Measurements from ENCODE around the gene TMEM38B.

Gene TMEM38B

GRCh38 chr9:105658351-105658750 is 36.0 kb upstream of the TMEM38B start:
- TF ChIP-seq, protein P1, sequence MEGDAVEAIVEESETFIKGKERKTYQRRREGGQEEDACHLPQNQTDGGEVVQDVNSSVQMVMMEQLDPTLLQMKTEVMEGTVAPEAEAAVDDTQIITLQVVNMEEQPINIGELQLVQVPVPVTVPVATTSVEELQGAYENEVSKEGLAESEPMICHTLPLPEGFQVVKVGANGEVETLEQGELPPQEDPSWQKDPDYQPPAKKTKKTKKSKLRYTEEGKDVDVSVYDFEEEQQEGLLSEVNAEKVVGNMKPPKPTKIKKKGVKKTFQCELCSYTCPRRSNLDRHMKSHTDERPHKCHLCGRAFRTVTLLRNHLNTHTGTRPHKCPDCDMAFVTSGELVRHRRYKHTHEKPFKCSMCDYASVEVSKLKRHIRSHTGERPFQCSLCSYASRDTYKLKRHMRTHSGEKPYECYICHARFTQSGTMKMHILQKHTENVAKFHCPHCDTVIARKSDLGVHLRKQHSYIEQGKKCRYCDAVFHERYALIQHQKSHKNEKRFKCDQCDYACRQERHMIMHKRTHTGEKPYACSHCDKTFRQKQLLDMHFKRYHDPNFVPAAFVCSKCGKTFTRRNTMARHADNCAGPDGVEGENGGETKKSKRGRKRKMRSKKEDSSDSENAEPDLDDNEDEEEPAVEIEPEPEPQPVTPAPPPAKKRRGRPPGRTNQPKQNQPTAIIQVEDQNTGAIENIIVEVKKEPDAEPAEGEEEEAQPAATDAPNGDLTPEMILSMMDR (IDR thresholded peaks at IDR 0.05; ENCODE audit: low read depth, low read length, missing control alignments), result no peak
- no peak overlapping the region for H3K4me3 ChIP-seq (ENCODE audit: low read depth, low read length)
- in situ Hi-C loops (cut with HindIII; ENCODE audit: low sequenced_read_pairs), result no loop called here
- DNase-seq (ENCODE audit: low read depth), result no peak

DNA sequence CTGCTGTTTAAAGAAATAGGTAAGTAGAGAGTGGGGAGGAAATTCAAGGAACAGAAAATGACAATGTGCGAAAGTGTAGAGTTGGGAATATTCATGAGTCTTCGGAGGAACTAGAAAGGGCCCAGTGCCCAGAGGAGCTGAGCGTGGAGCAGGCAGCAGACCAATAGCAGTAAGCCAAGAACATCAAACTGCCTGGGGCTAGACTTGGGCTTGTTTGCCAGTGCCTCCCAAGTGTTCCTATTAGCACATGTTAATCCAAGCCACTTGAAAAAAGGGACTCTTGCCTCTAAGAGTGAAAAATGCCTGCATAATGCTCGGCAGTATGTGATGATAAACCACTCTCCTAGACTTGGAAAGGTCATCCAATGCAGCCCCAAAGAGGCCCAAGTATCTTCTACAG is 33.3 kb upstream of the TMEM38B start:
- TF ChIP-seq, protein P1 (IDR thresholded peaks at IDR 0.05; ENCODE audit: low read depth, low read length, missing control alignments), result no peak
- in situ Hi-C loops (cut with HindIII; ENCODE audit: low sequenced_read_pairs), result no loop called here
- no peak overlapping the region for H3K4me3 ChIP-seq (ENCODE audit: low read depth, low read length)
- DNase-seq (ENCODE audit: low read depth), result no peak

- in situ Hi-C loops (cut with HindIII; ENCODE audit: low sequenced_read_pairs), result no loop called here
- TF ChIP-seq, protein P1 (IDR thresholded peaks at IDR 0.05; ENCODE audit: low read depth, low read length, missing control alignments), result no peak
- no peak within 1 kb of the TSS for H3K4me3 ChIP-seq (ENCODE audit: low read depth, low read length)
These were observed 31.9 kb upstream of the TMEM38B start, which contains the start of gene TAL2 for GRCh38 chr9:105662184-105663104. Gene TAL2 (plus strand): TSS chr9:105662457. CDS start chr9:105662497, 40 bp downstream.

DNA sequence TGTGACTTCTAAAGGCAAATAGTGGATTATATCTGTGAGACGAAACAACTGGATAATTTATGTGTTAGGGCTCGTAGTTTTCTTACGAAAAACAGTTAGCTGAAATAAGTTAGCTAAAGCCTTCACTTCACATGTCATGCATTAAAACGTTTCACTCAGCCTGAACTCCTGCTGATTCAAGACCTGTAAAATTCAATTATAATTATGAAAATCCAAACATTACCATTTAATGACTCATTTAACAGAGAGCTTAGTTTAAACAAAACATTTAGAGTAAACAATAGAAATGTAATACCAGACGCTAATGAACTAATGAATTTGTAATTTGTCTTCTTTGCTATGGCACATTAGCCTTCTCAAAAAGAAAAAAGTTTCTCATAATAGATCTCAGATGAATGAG is 30.4 kb upstream of the TMEM38B start:
- in situ Hi-C loops (cut with HindIII; ENCODE audit: low sequenced_read_pairs), result no loop called here
- DNase-seq (ENCODE audit: low read depth), result no peak
- TF ChIP-seq, protein P1 (IDR thresholded peaks at IDR 0.05; ENCODE audit: low read depth, low read length, missing control alignments), result no peak
- no peak overlapping the region for H3K4me3 ChIP-seq (ENCODE audit: low read depth, low read length)

More at GRCh38 chr9:105662184-105663104, 31.9 kb upstream of the TMEM38B start, which contains the start of gene TAL2:
- no peak for DNase-seq (ENCODE audit: low read depth)

DNA sequence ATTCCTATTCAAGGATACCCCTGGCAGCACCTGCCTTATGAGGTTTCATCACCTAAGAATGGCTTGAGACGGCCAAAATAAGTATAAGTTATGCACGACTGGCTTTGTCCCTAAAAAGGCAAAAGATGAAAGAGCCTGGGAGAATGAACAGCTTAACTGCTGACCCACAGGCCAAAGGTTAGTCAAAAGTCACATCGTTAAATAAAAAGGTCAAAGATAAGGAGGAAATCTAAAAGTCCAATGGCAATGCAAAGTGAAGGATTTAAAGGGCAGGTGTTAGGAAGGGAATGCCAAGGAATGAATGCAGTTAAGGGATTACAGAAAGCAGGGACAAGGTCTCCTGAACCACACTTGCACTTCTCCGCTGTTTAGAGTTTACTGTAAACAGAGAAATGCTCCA is 26.5 kb upstream of the TMEM38B start:
- DNase-seq (ENCODE audit: low read depth), result no peak
- TF ChIP-seq, protein P1 (IDR thresholded peaks at IDR 0.05; ENCODE audit: low read depth, low read length, missing control alignments), result no peak
- in situ Hi-C loops (cut with HindIII; ENCODE audit: low sequenced_read_pairs), result no loop called here
- no peak overlapping the region for H3K4me3 ChIP-seq (ENCODE audit: low read depth, low read length)

GRCh38 chr9:105670315-105670714 is 24.0 kb upstream of the TMEM38B start:
- DNase-seq (ENCODE audit: low read depth), result no peak
- in situ Hi-C loops (cut with HindIII; ENCODE audit: low sequenced_read_pairs), result no loop called here
- H3K4me3 ChIP-seq (ENCODE audit: low read depth, low read length), result no peak overlapping the region
- TF ChIP-seq, protein P1 (IDR thresholded peaks at IDR 0.05; ENCODE audit: low read depth, low read length, missing control alignments), result no peak

Data from astrocyte of the cerebellum (primary cell).